Measurements from ENCODE around the gene CD6.

The CD6 gene

DNA sequence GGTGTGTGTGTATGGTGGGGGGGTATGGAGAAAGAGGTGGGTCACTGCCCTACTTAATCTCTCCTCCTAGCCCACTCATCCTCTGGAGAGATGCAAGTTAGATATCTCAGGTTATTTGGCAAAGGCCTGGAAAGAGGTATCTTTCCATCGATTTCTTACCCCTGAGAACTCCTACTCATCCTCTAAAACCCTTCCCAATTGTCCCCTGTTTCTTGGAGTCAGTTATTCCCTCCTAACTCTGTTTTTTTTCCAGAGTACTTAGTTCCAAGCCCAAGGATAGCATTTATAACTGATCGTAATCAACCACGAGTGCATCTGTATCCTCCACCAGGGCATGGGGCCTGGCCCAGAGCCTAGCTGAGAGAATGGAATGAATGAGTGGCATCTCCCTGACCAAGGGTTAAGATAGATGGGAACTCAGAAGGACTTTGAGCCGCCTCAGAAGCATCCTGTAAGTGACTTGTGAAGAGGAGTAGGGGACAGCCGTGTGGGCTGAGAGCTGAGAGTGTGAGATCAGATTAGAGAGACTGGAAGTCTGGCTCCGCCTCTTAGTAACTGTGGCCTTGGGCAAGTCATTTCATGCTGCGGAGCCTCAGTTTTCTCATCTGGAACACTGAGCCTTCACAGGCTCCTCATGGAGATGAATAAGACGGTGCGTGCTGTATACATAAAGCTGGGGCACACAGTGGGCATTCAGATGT is 16.2 kb downstream of the CD6 start:
- no peak for DNase-seq

DNA sequence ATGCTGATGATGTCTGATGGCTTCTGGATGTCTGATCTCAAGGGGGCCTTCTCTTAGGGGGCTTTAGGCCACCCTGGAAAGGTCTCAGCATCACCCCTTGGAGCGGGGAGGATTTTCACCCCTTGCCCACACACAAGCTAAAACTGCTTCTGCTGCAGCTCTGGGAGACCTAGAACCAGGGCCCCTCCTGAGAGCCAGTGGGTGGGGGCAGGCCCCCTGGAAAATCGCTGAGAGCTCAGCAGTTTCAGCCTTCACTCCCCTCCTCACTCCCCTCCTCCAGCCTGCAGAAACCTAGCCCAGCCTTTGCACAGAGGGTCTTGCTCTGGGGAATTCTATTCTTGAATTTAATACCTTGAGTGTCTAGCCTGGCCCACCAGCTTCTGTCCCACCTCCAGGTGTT is 17.2 kb downstream of the CD6 start:
- DNase-seq = no peak

DNA sequence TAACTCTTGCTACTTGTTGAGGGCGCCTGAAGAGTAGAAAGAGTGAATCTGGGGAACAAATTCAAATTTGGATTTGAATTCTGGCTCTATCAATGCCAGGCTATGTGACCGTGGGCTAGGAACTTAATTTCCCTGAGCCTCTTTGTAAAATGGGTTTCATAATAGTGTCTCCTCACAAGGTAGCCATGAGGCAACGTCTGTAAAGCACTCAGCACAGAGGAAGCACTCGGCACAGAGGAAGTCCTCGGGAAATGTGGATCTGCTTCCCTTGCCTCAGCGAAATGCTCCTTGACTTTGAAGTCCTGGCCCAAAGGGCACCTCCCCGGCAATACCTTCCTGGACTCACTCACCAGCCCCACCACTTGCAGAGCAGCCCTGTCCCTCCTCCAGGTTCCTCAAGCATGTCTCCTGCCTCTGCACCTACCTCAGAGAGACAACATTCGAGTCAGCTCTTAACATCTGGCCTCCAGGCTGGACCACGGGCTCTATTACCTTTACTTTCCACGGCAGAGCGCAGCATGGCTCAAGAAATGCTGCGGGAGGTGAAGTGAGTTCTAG is 17.7 kb downstream of the CD6 start:
- DNase-seq = no peak

DNA sequence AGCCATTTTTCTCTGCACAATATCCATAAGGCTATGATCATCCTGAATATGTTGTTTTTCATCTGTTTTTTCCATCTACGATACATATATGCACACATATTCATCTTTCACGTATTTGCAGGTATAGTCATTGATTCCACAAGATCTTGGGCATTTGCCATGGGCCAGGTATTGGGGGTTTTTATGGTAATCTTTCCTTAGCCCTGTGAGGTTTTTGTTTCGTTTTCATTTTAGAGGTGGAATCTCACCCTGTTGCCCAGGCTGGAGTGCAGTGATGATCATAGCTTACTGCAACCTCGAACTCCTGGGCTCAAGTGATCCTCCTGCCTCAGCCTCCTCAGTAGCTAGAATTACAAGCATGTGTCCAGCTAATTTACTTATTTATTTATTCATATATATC is 20.0 kb downstream of the CD6 start:
- DNase-seq = no peak

DNA sequence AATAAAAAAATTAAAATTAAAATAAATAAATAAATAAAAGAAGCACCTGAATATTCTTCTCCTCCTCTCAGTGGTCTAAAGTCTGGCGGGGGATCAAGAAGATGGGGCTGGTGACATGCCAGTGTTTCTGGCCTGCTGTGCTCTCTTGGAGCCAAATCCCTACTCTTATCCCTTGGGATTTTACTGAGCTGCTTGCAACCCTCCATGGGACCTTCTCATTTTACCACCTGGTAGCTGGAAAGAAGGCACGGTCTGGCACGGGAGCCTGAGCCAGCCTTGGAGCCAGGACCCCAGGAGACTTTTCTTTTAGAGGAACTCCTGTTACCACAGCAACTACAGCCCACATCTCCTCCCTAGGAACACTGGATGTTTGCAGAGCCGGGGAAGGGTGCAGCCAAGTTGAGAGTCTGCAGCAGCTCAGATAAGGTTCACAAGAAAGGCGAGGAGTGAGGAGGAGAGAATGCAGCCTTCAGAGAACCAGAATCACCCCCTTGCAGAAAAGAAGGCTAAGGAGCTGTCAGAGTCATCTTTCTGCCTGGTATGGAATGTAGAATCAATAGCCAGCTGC is 21.4 kb downstream of the CD6 start:
- DNase-seq = peak; percentile 74

DNA sequence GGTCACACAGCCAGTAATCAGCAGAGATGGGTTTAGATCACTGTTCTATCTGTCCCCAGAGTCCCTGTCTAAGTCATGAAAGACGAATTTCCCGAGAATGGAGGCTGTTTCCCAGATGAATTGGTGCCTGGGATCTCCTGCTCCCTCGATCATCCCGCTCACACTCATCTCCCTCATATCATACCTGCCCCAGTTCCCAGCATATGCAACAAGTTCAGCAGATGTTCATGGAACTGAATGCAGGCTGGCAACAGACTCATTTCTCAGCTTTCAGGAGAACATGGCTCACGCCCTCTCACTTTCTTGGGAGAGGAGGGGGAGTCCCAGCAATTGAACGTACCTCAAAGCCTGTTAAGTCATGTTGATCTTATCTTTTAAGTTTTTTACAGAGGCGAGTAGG is 22.1 kb downstream of the CD6 start:
- DNase-seq = no peak

DNA sequence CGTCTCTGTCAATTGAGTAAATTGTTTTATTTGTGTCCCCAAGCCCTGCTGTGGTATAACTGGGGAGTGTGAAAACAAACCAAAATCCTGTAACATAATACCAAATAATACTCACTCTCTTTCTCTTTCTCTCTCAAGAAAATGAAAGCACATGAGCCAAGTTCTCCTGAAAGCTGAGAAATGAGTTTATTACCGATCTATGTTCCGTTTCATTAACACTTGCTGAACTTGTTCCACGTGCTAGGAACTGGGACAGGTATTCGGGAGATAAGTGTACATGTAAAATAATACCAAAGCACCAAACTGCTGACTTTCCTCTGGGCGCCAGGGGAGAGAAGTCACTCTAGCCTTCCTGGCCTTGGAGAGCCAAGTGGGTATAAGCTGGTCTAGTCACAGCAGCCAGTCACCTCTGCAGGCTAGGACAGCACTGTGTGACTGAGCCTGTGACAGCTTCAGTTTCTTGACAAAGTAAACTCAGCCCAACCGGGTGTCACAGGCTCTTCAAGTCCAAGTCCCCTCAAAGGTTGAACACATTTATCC is 23.1 kb downstream of the CD6 start:
- DNase-seq = no peak

DNA sequence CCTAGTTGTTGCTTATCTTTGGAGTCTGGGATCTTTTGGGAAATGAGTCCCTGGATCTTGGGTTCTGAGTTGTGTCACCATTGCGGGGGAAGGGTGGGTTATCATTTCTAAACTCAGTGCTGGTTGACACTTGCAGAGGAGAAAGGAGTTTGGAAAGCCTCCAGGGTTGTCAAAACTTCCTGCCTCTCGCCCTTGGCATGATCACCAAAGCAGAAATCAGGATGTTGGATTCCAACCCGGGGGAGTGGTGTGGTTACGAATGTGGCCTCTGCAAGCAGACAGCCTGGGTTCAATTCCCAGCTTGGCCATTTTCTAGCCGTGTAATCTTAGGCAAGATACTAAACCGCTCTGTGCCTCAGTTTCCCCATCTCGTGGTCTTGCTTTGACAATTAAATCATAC is 24.3 kb downstream of the CD6 start:
- DNase-seq = no peak

DNA sequence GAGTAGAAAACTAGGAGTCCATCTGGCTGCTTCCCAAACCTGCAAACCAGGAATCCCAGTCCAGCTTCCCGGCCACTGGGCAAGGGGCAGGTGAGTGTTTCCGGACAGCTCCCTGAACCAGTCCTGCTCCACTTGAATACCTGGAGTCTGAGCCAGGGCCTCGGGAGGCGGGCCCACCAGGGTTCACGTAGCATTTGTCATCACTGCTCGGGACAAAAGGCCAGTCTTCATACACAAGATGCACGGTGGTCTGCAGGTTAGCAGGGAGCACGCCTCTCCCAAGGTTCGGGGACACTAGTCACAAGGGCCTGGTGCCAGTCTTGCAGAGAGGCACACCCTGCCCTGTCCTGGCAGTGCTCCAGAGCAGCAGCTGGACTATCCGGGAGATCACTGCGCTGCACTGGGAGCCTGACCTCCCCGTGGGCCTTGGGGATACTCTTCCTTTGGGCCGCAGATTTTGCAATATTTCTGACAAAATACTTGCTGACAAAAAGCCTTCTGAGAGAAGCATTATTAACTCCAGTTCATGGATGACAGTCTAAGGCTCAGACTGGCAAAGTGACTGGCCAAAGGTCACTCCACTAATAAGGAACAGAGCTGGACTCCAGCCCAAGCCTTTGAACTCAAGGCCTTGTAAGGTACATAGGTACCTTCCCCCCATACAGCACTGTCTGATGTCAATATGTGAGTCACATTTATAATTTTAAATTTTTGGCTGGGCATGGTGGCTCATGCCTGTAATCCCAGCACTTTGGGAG is 25.1 kb downstream of the CD6 start:
- no peak for DNase-seq

DNA sequence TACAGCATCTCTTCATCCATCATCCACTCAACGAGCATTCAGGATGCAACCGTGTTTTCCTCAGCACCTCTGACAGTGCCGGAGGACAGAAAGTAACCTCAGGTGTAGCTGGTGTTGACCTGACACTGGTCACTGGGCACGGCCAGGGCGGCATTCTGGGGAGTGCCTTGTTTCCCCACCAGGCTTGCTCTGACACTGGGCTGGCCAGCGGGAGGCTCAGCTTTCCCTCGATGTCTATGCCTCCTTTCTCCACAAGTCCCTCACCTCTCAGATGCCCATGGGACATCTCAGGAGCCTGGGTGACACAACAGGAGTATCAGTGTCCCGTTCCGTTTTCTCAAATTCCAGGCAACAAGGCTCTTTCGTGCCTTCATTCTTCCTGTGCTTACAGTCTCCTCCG is 28.9 kb downstream of the CD6 start:
- no peak for DNase-seq

DNA sequence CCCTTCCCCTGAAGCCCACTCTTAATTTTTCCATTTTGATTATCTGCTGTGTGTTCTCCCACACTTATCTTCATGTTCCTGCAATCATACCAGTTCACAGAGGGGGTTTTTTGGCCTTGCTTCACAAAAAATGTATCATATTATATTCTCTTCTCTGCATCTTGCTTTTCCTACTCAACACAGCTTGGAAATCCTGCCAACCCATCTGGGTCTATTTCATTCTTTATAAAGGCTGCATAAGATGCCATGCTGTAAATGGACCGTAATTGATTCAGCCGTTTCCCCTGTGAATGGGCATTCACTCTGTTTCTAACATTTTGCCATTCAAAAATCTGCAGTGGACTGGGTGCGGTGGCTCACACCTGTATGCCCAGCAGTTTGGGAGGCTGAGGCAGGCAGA is 30.5 kb downstream of the CD6 start:
- DNase-seq = no peak

DNA sequence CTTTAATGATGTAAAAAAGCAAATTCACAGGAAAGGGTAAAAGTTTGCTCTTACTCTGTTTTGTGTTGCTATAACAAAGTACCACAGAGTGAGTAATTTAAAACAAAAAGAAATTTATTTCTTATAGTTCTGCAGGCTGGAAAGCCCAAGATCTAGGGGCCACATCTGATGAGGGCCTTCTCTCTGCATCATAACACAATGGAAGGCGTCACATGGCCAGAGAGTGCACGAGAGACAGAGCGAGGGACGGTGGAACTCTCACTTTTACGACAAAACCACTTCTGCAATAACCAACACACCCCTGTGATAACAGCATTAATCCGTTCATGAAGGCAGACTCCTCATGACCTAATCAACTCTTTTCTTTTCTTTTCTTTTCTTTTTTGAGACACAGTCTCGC is 31.1 kb downstream of the CD6 start:
- DNase-seq = no peak

DNA sequence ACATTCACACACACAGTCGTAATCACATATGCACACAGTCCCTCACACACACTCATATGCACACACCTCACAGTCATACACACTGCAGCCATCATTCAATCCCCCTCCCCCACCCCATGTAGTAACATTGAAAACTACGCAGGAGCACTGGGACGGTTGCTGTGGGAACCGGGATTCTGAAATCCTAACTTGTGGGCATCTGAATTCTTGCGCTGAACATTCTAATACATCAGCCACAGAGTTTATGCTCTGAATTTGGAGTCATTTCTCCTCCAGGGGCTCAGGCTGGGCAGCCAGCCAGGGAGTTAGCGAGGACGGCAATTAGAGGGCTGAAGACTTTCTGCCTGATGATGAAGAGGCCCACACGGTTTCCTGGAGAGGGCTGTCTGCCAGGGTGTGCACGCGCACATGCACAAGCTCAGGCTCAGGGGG is 32.7 kb downstream of the CD6 start:
- DNase-seq = no peak

DNA sequence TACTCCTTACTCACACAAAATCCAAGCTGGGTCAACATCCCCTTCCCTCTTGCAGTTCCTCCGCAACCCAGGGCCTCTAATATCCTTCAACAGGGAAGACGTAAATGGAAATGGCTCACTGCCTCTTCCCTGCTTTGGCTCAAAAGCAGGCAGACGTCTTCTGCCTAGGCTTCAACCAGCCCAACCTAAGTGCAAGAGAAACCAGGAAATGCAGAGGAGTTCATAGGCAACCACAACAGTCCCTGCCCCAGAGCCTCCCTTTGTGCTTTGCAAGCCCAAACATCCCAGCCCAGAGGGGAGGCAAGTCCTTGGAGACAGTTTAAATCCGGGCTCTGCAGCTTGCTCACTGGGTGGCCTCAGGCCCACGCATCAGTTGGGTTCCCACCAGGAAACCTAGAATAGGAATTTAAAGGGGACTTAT is 33.3 kb downstream of the CD6 start:
- DNase-seq = no peak

DNA sequence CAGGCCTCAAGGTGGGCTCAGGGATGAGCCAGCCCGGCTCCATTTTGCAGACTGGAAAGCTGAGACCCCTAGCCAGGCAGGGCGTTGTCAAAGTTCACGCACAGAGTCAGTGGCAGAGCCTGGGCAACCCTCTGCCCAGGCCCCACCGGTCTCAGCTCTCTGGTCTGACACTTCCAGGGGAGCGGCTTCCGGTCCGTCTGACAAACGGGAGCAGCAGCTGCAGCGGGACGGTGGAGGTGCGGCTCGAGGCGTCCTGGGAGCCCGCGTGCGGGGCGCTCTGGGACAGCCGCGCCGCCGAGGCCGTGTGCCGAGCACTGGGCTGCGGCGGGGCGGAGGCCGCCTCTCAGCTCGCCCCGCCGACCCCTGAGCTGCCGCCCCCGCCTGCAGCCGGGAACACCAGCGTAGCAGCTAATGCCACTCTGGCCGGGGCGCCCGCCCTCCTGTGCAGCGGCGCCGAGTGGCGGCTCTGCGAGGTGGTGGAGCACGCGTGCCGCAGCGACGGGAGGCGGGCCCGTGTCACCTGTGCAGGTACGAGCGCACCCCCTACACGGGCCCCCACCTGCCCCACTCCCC is 36.0 kb downstream of the CD6 start:
- DNase-seq = no peak

DNA sequence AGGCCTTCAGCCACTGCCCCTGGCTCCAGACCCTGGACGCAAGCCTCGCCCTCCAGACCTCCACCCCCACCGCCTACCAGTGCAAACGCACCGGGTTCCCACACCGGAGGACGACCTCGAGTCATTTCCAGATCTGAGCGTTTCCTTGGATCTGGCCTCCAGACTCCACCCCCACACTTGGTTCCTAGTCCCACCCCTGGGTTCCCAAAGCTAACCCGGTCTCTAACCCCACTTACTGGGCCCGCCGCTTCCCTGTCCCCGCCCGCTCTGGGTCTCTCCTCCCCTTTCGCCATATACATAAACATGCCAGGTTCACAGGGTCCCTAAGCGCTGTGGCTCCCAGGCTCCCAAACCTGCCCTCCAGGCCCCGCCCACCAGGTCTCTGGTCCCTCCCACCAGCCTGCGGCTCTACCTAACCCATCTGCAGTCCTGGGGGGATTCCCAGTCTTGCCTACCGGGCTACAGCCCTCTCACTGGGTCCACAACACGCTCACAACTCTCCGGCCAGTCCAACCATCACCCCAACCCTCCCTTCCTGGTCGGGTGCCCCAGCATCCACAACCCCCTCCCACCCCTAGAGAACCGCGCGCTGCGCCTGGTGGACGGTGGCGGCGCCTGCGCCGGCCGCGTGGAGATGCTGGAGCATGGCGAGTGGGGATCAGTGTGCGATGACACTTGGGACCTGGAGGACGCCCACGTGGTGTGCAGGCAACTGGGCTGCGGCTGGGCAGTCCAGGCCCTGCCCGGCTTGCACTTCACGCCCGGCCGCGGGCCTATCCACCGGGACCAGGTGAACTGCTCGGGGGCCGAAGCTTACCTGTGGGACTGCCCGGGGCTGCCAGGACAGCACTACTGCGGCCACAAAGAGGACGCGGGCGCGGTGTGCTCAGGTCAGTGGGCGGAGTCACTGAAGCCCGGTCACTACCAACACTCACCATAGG is 36.7 kb downstream of the CD6 start:
- no peak for DNase-seq

DNA sequence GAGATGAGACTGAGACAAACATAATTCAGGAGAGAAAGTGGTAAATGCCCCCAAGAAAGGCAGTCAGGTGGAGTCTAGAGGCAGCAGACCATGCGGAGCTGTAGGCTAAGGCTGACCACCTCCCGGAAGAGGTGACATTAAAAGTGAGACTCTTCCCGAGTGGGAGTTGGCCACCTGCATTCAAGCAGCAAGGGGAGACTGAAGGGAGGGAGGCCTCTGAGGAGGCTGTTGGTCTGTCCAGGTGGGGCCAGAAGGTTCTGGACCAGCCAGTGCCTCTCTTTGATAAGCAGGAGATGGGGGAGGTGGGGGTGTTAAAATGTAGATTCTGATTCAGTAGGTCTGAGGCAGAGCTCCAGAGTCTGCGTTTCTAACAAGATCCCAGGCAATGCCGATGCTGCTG is 37.5 kb downstream of the CD6 start:
- no peak for DNase-seq

DNA sequence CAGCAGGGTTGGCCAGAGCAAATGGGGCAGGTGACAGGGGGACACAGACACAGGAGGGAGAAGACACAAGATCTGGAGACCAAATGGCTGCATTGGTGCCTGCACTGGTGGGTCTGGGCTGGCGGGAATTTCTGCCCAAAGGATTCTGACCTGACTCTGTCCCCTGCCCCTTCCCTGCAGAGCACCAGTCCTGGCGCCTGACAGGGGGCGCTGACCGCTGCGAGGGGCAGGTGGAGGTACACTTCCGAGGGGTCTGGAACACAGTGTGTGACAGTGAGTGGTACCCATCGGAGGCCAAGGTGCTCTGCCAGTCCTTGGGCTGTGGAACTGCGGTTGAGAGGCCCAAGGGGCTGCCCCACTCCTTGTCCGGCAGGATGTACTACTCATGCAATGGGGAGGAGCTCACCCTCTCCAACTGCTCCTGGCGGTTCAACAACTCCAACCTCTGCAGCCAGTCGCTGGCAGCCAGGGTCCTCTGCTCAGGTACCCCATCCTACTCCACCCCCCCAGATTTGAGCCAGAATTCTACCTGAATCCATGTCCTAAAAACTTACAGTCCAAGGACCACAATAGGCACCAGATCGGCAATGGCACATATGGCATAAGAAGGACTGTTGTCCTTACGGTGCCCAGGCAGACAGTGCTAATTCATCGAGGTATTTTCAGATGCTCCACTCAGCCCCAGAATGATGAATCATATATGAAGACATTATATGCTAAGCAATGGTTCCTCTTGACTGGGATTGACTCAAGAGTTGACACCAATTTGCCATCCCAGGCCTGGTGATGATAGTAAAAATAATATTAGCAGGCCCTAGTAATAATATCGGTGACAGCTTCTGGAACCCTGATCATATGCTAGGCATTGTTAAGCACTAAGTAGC is 38.2 kb downstream of the CD6 start:
- DNase-seq = no peak

DNA sequence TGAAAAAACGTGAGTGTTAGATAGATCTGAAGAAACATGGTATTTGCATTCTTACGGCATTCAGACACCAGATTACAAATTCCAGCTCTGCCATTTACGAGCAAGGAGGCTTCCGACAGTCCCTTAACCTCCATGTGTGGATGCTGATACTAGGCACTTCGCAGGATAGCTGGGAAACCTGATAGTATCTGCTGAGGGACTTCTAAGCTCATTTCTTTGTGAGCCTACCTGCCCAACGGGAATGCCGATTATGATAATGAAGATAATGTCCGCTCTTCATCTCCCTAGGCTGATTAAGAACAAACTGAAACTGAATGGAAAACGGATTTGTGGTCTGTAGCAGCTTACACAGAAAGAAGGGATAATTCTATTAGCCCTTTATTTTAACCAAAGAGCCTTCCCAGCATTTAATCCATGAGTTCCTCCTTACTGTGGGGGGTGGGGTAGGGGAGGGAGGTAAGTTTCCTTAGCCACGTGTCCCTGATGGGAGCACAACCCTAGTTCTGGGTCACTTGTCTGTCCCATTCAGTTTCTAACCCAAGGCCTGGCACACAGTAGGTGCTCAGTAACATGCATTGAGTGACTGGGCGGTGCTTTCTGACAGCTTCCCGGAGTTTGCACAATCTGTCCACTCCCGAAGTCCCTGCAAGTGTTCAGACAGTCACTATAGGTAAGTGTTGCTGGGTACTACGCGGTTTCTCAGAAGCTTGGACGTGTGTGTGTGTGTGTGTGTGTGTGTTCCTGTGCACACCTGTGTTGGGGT is 39.2 kb downstream of the CD6 start:
- no peak for DNase-seq

DNA sequence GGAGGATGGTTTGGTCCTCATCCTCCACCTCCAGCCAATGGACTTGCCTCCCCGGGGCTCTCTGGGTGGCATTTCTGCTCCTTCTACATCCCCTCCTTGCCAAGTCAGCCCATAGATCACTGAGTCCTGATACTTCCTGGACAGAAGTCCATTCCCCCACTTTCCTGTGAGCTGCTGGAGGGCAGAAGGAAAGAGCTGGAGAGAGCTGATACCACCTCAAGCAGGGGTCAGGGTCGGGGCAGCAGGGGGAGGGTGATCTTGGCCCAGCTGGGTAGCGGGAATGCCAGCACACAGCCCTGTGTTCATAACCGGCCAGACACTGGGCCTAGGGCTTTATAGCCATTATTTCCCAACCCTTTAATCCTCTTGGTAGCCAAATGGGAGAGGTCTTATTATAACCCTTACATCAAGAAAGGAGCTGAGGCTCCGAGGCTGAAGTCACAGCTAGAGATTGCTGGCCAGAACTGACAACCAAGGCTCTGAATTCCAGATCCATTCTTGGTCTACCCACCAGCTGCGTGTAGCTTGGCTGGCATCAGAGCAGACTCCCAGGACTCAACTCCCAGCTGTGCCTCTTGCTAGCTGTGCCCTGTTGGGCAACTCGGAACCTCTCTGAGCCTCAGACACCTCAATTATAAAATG is 39.9 kb downstream of the CD6 start:
- no peak for DNase-seq

All from hematopoietic multipotent progenitor cell treated with erythropoietin and hydrocortisone succinate and interleukin-3 and kit ligand, for 8 days (in vitro differentiated cells).